Stimulated activated memory B cell treated with anti-CD40 and anti-IgM and Interleukin-4, amounts not matched to agents 10 μg/mL and 1 μg/mL and 100 μg/mL, for 72 hours (primary cell): Measurements from ENCODE around the gene H2AZ2.
A peak's percentile ranks its signal among the peaks of the same experiment; 100 is the strongest.
"Not testable (repeated sequence)": the region's sequence is repeated elsewhere in the genome, so short reads cannot be mapped to it uniquely, and the experiment has no call there.

Experiments used
- ATAC-seq: fragments of 150-1000 bp; cut with Tn5 transposase; 2 replicates; pipeline ENCODE4 v1.10.0; 2021
- H3K27ac Mint-ChIP-seq: one replicate; pipeline ENCODE4 v1.8.0; 2022; ENCODE audit warnings: mild to moderate bottlenecking, mixed read lengths
- H3K27me3 Mint-ChIP-seq: one replicate; pipeline ENCODE4 v1.8.0; 2022; ENCODE audit warnings: mixed read lengths
- H3K36me3 Mint-ChIP-seq: one replicate; pipeline ENCODE4 v1.8.0; 2022; ENCODE audit warnings: mixed read lengths
- H3K4me1 Mint-ChIP-seq: one replicate; pipeline ENCODE4 v1.8.0; 2022; ENCODE audit warnings: mixed read lengths
- H3K4me3 Mint-ChIP-seq: one replicate; pipeline ENCODE4 v1.8.0; 2022; ENCODE audit warnings: mild to moderate bottlenecking, moderate library complexity, mixed read lengths
- H3K9me3 Mint-ChIP-seq: one replicate; pipeline ENCODE4 v1.8.0; 2022; ENCODE audit warnings: mixed read lengths

The H2AZ2 gene

GRCh38 chr7:44881066-44881600 lies 33.2 kb upstream of the H2AZ2 start:
- Mint-ChIP-seq H3K36me3 (peaks cover 34% of the 10 kb centered on the region), H3K4me1 (peaks cover 39% of the 10 kb centered on the region)

GRCh38 chr7:44880317-44881018 lies 32.6 kb upstream of the H2AZ2 start:
- ATAC-seq, result no peak
- peak overlapping the region; percentile 12 for H3K27ac Mint-ChIP-seq

More at GRCh38 chr7:44881066-44881600, 33.2 kb upstream of the H2AZ2 start:
- H3K27me3 Mint-ChIP-seq, result no peaks in the 10 kb centered on the region
- peak overlapping the region; percentile 12 for H3K27ac Mint-ChIP-seq
- H3K9me3 Mint-ChIP-seq, result no peaks in the 10 kb centered on the region
- ATAC-seq, result no peak
- peak overlapping the region; percentile 57 for H3K4me3 Mint-ChIP-seq

DNA sequence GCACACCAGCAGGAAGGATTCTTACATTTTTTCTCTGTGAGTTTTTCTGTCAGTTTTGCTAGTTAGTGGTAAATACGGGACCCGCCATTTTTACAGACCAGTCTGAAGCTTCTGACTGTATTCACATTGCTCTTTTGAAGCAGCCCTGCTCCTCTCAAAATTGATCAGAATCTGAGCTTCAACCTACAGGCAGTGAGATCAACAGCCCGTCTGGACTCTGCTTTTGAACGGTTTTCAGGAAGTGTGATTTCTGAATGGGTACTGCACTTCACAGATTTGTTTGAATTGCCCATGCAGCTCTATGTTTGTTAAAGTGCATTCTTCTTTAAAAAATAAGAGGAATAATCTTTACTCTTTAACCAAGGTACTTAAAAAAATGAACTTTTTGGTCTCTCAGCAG lies 28.5 kb upstream of the H2AZ2 start:
- Mint-ChIP-seq H3K27me3 (no peaks in the 10 kb centered on the region), H3K27ac (no peak overlapping the region), H3K9me3 (no peaks in the 10 kb centered on the region), H3K36me3 (peaks cover 18% of the 10 kb centered on the region), H3K4me3 (no peak overlapping the region), H3K4me1 (peaks cover 18% of the 10 kb centered on the region)
- no peak for ATAC-seq

More at GRCh38 chr7:44880317-44881018, 32.6 kb upstream of the H2AZ2 start:
- H3K9me3 Mint-ChIP-seq, result no peaks in the 10 kb centered on the region
- H3K27me3 Mint-ChIP-seq, result no peaks in the 10 kb centered on the region
- H3K4me1 Mint-ChIP-seq, result peaks cover 33% of the 10 kb centered on the region
- H3K4me3 Mint-ChIP-seq, result peak overlapping the region; percentile 65
- peaks cover 29% of the 10 kb centered on the region for H3K36me3 Mint-ChIP-seq

DNA sequence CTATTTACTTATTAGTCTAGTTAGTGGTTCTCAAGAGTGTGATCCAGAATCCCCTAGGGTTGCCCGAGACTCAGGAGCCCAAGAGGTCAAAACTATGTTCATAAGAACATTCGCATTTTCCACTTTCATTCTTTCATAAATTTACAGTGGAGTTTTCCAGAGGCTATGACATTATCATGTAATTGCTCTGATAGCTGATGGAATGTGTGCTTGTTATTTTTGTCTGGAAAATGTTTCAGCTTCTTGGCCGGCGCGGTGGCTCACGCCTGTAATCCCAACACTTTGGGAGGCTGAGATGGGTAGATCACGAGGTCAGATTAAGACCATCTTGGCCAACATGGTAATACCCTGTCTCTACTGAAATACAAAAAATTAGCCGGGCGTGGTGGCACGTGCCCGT lies 27.4 kb upstream of the H2AZ2 start:
- peaks cover 6% of the 10 kb centered on the region for H3K36me3 Mint-ChIP-seq
- H3K27ac Mint-ChIP-seq, result no peak overlapping the region
- H3K9me3 Mint-ChIP-seq, result no peaks in the 10 kb centered on the region
- no peak overlapping the region for H3K4me3 Mint-ChIP-seq
- H3K27me3 Mint-ChIP-seq, result no peaks in the 10 kb centered on the region
- H3K4me1 Mint-ChIP-seq, result peaks cover 7% of the 10 kb centered on the region
- no peak for ATAC-seq

DNA sequence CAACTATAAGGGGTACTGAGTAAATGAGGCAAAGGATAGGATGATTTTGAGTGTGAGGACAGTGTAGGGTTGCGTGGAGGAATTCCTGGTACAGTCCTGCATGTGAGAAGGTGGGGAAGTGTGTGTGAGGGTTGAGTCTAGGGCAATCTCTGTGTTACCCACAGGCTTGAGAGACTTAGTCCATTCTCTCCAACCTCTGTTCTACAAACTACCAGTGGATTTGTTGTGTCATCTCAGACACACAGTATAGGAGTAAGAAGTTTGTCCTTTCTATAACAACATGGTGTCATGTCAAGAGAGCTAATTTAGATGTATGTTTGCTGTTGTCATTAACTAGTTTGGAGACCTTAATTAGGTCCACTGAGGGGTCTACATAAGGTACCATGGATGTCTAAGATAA lies 24.9 kb upstream of the H2AZ2 start:
- Mint-ChIP-seq H3K4me3 (no peak overlapping the region), H3K4me1 (no peaks in the 10 kb centered on the region), H3K27me3 (no peaks in the 10 kb centered on the region), H3K9me3 (no peaks in the 10 kb centered on the region), H3K27ac (no peak overlapping the region), H3K36me3 (no peaks in the 10 kb centered on the region)
- no peak for ATAC-seq

- not testable (repeated sequence) for H3K27ac Mint-ChIP-seq, H3K4me1 Mint-ChIP-seq, H3K36me3 Mint-ChIP-seq, H3K4me3 Mint-ChIP-seq, H3K27me3 Mint-ChIP-seq, H3K9me3 Mint-ChIP-seq, ATAC-seq
Observed at GRCh38 chr7:44871918-44872317, 24.0 kb upstream of the H2AZ2 start.

DNA sequence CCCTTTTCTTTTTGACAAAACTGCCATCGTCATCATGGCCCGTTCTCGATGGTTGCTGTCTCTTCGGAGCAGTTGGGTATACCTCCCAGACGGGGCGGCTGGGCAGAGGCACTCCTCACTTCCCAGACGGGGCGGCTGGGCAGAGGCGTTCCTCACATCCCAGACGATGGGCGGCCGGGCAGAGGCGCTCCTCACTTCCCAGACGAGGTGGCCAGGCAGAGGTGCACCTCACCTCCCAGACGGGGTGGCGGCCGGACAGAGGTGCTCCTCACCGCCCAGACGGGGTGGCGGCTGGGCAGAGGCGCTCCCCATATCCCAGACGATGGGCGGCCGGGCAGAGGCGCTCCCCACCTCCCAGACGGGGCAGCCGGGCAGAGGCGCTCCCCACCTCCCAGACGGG lies 22.9 kb upstream of the H2AZ2 start:
- H3K27ac Mint-ChIP-seq, H3K4me3 Mint-ChIP-seq, H3K36me3 Mint-ChIP-seq, ATAC-seq, H3K4me1 Mint-ChIP-seq, H3K27me3 Mint-ChIP-seq, H3K9me3 Mint-ChIP-seq: not testable (repeated sequence)

GRCh38 chr7:44870336-44870735 lies 22.4 kb upstream of the H2AZ2 start:
- H3K4me1 Mint-ChIP-seq, ATAC-seq, H3K36me3 Mint-ChIP-seq: not testable (repeated sequence)

DNA sequence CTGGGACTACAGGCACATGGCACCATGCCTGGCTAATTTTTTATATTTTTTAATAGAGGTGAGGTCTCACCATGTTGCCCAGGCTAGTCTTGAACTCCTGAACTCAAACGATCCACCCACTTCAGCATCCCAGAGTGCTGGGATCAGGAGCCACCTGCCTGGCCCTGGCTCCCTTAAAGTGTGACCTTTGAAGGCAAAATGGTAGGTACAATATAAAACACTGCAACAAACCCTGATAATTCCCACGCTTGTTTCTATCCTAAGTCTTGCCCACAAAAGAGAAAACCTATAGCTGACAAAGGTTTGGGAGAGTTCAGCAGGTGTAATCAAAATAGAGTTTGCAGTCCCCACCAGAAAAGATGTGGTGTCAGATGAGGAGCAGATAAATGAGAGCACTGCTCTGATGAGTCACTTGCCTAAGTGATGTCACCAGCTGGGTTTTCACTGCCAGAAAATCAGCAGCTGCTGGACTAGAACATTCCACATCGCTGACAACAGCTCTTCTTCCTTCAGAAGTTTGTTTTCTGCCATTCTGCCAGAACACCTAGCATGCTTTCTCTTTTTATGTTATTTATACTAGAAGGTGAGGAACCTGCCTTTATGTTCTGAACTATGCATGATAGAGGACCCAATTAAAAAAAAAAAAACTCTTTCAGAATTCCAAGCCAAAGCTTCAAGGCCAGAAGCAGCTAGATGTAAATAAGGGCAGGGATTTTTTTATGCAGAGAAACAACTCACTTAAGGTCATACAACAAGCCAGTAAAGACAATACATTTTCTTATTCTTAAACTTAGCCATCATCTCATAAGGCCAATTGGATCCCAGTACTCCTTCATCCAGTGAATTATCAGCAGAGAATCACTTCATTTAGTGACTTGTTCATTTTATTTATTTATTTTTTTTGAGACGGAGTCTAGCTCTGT lies 19.4 kb upstream of the H2AZ2 start:
- Mint-ChIP-seq H3K9me3 (no peaks in the 10 kb centered on the region), H3K27ac (no peak overlapping the region), H3K27me3 (no peaks in the 10 kb centered on the region), H3K4me1 (no peaks in the 10 kb centered on the region), H3K36me3 (no peaks in the 10 kb centered on the region), H3K4me3 (no peak overlapping the region)
- ATAC-seq, result no peak

More at GRCh38 chr7:44870336-44870735, 22.4 kb upstream of the H2AZ2 start:
- not testable (repeated sequence) for H3K27ac Mint-ChIP-seq, H3K4me3 Mint-ChIP-seq, H3K9me3 Mint-ChIP-seq, H3K27me3 Mint-ChIP-seq

DNA sequence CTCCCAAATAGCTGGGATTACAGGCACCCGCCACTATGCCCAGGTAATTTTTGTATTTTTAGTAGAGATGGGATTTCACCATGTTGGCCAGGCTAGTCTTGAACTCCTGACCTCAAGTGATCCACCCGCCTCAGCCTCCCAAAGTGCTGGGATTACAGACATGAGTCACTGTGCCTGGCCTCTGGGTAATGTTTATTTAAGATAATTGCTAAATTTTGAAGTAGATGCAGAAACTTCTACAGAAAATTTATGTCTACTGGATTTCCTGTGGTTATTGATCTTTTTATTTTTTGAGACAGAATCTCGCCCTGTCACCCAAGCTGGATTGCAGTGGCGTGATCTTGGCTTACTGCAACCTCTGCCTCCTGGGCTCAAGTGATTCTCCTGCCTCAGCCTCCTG lies 14.1 kb upstream of the H2AZ2 start:
- not testable (repeated sequence) for H3K4me1 Mint-ChIP-seq, H3K27me3 Mint-ChIP-seq, ATAC-seq, H3K9me3 Mint-ChIP-seq, H3K36me3 Mint-ChIP-seq, H3K4me3 Mint-ChIP-seq, H3K27ac Mint-ChIP-seq

DNA sequence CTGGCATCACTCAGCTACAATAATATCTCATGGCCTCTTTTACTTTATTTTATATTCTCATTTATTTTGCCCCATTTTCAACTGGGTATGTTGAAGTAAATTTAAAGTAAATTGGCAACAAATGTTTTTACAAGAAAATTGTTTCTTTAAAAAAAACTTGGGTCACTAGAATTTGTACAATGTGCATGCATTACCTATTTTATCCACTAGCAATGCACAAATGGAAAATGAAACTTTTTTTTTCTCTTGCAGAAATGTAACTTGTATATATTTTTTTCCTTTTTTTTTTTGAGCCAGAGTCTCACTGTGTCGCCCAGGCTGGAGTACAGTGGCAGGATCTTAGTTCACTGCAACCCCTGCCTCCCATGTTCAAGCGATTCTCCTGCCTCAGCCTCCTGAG lies 10.3 kb upstream of the H2AZ2 start:
- Mint-ChIP-seq H3K9me3 (no peaks in the 10 kb centered on the region), H3K27me3 (no peaks in the 10 kb centered on the region), H3K36me3 (no peaks in the 10 kb centered on the region), H3K4me1 (no peaks in the 10 kb centered on the region), H3K27ac (no peak overlapping the region), H3K4me3 (no peak overlapping the region)
- no peak for ATAC-seq

- no peak for ATAC-seq
- no peak overlapping the region for H3K27ac Mint-ChIP-seq
- no peaks in the 10 kb centered on the region for H3K36me3 Mint-ChIP-seq
- no peak overlapping the region for H3K4me3 Mint-ChIP-seq
- peaks cover 5% of the 10 kb centered on the region for H3K4me1 Mint-ChIP-seq
- H3K27me3 Mint-ChIP-seq, result no peaks in the 10 kb centered on the region
- no peaks in the 10 kb centered on the region for H3K9me3 Mint-ChIP-seq
Observed at GRCh38 chr7:44854644-44855364, 6.9 kb upstream of the H2AZ2 start.

GRCh38 chr7:44853391-44853790 lies 5.5 kb upstream of the H2AZ2 start:
- peaks cover 14% of the 10 kb centered on the region for H3K4me1 Mint-ChIP-seq
- no peak overlapping the region for H3K27ac Mint-ChIP-seq
- no peaks in the 10 kb centered on the region for H3K9me3 Mint-ChIP-seq
- no peaks in the 10 kb centered on the region for H3K27me3 Mint-ChIP-seq
- no peak overlapping the region for H3K4me3 Mint-ChIP-seq
- H3K36me3 Mint-ChIP-seq, result no peaks in the 10 kb centered on the region
- ATAC-seq, result no peak

DNA sequence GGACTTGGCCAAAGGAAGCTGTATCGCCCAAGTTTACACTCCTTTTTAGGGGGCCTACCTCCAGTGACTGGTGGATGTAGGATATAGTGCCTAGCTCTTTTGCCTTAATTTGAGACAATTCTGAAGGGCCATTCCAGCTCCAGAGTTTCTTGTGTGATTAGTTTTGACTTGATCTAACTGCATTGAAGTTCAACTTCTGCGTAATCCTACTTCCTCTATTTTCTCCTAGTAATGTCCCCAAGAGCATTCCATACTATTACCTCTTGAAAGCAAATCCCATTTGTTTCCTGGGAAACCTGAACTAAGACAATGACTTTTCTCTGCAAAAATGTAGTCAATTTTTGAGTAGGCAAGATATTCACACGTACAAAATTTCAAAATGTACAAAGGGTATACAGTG lies 4.7 kb upstream of the H2AZ2 start:
- Mint-ChIP-seq H3K9me3 (no peaks in the 10 kb centered on the region), H3K4me3 (no peak overlapping the region), H3K27ac (no peak overlapping the region), H3K4me1 (peaks cover 14% of the 10 kb centered on the region), H3K36me3 (no peaks in the 10 kb centered on the region), H3K27me3 (no peaks in the 10 kb centered on the region)
- ATAC-seq, result no peak

DNA sequence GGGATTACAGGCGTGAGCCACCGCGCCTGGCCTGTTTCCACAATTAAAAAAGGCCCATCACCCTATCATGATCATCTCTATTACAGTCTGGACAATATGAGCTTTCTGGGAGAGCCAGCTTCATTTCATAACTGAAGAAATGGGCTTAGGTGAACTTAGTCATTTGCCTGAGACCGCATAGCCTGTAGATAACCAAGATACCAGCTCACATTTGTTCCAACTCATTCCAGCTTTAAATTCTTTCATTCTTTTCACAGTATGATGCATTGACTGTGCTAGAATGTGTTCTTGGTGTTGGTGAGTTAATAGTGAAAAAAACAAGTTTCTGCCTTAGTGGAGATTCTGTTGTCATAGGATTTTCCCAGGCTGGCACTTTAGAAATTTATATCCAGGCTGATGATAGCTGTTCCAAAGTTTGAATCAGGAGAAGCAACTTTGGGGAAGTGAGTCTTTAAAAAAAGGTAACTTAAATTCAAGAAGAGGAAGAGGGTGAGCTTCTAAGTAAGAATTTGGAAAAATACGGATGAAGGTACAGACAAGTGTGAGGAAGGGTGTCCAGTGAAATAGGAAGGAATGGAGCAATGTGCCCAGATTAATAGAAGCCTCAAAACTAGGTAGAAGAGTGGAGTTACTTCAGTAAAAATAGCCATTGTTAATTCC lies 2.1 kb upstream of the H2AZ2 start:
- peak overlapping the region; percentile 26 for H3K27ac Mint-ChIP-seq
- no peaks in the 10 kb centered on the region for H3K36me3 Mint-ChIP-seq
- no peaks in the 10 kb centered on the region for H3K27me3 Mint-ChIP-seq
- H3K4me3 Mint-ChIP-seq, result no peak overlapping the region
- H3K4me1 Mint-ChIP-seq, result peaks cover 32% of the 10 kb centered on the region
- ATAC-seq, result no peak
- no peaks in the 10 kb centered on the region for H3K9me3 Mint-ChIP-seq
